NOMO-1 treated with dmso at 0.1 percent for 144 hours (cell line): ENCODE results near the gene PSMA6.
"Not testable (repeated sequence)": the region's sequence is repeated elsewhere in the genome, so short reads cannot be mapped to it uniquely, and the experiment has no call there.

Experiments
- DNase-seq: peaks from one replicate; lab custom pipeline; 2025; ENCODE audit not compliant: unreplicated experiment; lab: John Stamatoyannopoulos, UW

The PSMA6 gene

GRCh38 chr14:35342489-35343010 lies 50.4 kb downstream of the PSMA6 start:
- no peak for DNase-seq

DNA sequence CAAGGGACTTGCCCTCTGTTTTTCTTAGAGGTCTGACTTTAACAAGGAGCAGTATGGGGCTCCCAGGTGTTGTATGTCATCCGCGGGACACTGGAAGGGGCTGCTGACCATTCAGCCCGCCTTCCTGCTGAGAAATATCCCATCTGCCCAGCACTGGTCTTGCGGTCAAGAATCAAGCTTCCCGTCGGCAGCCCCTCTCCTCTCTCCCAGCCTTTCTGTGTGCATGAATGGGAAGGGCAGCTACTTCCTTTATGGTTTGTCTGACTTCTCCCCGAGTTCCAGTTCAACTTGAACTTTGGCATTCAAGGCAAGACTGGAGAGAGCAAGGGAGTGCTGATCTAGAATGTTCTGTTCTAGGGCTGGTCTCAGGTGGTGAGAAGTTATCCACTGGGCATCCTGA lies 51.5 kb downstream of the PSMA6 start:
- DNase-seq, result no peak

- DNase-seq, result no peak
Observed at GRCh38 chr14:35344107-35344807, 52.1 kb downstream of the PSMA6 start.

DNA sequence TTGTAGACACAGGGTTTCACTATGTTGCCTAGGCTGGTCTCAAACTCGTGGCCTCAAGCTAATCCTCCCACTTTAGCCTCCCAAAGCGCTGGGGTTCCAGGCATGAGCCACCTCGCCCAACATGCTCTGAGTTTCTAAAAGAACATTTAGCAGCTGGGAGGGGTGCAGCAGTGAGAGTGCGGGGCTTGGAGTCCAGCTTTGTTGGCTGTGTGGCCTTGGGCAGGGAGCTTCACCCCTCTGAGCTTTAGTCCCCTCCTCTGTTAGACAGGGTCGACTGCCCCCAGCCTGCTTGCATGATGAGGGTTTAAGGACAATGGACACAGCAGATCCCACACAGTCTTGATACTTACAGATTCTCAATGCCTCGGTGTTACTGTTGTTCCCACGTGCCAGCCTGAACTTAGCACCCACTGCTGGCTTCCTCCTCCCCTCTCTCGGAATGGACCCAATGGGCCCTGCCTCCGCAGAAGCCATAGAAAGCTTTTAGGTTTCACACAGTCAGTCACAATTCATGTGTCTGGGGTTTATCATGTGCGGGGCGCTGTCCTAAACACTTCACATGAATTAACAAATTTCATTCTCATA lies 54.6 kb downstream of the PSMA6 start:
- no peak for DNase-seq

DNA sequence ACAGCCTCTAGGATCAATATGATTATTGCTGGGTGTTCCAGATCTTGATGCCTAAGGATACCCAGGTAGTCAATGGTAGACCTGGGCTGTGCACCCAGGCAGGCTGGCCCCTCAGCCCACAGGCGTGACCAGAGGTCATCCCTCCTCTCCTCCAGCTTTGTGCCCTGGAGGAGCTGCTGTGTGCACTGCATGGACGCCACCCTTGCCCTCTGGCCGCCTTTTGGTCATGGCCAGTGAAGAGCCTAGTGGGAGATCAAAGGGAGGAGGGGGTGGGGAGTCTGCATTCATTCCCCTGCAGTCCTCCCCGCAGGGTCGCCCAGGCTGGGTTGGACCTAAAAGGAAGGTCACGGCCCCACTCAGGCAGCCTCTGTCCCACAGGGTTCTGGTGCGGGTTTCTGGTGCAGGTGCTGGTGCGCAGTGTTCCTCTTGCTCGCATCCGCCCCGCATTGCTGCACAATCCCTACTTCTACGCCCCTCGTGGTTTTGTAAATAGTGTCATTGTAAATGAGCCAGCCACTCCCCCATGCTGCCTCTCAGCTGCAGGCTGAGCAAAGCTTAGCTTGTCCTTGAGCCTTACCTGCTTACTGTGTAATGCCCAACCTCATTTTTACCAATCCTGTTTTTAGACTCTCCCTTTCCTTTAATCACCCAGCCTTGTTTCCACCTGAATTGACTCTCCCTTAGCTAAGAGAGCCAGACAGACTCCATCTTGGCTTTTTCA lies 55.3 kb downstream of the PSMA6 start:
- no peak for DNase-seq

DNA sequence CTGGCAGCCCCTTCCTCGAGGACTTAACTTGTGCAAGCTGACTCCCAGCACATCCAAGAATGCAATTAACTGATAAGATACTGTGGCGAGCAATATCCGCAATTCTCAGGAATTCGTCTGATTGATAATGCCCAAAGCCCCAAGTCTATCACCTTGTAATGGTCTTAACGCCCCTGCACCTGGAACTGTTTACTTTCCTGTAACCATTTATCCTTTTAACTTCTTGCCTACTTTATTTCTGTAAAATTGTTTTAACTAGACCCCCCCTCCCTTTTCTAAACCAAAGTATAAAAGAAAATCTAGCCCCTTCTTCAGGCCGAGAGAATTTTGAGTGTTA lies 55.8 kb downstream of the PSMA6 start:
- not testable (repeated sequence) for DNase-seq

DNA sequence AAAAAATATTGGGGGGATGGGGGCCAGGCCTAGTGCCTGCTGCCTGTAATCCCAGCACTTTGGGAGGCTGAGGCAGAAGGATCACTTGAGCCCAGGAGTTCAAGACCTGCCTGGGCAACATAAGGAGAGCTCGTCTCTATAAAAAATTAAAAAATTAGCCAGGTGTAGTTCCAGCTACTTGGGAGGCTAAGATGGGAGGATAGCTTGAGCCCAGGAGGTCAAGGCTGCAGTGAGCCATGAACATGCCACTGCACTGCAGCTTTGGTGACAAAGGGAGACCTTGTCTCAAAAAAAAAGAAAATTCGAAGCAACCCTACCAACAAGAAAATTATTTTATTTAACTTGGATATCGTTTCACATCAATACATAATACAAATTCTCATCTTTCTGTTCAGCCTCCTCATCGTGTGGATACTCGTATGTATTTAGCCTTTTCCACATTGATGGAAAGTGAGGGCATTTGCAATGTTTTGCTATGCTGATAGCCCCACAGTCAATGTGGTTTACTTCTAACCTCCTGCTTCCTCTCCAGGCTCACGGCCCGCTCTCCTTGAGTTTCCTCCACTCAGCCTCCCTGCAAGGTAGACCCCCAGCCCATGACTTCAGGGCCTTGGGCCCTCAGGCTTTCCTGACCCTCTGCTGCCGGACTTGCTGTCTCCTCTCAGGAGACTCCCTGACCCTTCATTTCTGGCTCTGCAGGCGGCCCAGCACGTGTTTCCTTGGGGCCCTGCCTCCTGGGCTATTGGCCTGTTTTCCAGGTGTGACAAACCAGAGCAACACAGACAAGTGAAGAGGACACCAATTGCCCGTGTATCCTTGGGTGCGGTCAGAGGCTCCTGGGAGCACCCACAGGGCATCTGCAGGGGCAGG lies 57.5 kb downstream of the PSMA6 start:
- DNase-seq, result no peak

GRCh38 chr14:35351497-35351896 lies 59.3 kb downstream of the PSMA6 start:
- no peak for DNase-seq

- DNase-seq, result no peak
Observed at GRCh38 chr14:35351897-35352273, 59.7 kb downstream of the PSMA6 start.

GRCh38 chr14:35352274-35353233 lies 60.4 kb downstream of the PSMA6 start:
- DNase-seq, result no peak

GRCh38 chr14:35353409-35354172 lies 61.4 kb downstream of the PSMA6 start:
- no peak for DNase-seq

DNA sequence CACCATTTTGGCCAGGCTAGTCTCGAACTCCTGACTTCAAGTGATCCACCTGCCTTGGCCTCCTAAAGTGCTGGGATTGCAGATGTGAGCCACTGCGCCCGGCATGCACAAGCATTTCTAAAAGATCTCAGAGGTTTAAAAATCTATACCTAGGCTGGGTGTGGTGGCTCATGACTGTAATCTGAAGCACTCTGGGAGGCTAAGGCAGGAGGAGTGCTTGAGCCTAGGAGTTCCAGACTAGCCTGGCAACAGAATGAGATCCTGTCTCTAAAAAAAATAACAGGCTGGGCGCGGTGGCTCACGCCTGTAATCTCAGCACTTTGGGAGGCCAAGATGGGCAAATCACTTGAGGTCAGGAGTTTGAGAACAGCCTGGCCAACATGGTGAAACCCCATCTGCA lies 63.1 kb downstream of the PSMA6 start:
- DNase-seq, result not testable (repeated sequence)

- DNase-seq, result no peak
Observed at GRCh38 chr14:35355981-35356841, 64.0 kb downstream of the PSMA6 start.

- DNase-seq, result not testable (repeated sequence)
Observed at GRCh38 chr14:35359655-35360054, 67.5 kb downstream of the PSMA6 start.

DNA sequence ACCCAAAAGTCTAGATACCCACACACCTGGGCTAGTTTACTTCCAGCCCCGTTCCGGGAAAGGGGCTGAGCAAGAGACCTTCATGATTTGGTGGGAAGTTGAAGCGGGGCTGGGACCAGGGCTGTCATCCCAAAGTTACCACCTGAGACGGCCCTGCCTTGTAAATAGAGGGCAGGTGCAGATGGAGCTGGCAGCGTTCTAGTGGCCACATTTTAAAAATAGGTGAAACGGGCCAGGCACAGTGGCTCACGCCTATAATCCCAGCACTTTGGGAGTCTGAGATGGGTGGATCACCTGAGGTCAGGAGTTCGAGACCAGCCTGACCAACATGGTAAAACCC lies 68.9 kb downstream of the PSMA6 start:
- no peak for DNase-seq

DNA sequence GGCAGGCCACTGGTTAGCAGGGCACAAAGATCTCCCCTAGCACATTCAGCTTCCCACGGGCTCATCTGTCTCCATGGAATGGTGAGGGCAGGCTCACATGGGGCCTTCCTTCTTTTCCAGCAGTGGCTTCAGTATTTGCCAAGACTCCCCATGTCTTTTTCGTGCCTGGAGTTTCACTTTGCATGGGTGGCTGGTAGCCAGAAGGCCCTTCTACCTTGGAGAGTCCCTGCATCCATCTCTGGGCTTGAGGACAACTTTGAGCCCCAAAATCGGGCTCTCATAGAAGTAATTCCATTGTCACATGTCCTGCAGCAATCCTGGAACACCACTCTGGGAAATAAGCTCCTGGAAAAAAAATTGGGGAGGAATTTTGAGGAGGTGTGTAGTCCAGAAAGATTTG lies 70.3 kb downstream of the PSMA6 start:
- no peak for DNase-seq

DNA sequence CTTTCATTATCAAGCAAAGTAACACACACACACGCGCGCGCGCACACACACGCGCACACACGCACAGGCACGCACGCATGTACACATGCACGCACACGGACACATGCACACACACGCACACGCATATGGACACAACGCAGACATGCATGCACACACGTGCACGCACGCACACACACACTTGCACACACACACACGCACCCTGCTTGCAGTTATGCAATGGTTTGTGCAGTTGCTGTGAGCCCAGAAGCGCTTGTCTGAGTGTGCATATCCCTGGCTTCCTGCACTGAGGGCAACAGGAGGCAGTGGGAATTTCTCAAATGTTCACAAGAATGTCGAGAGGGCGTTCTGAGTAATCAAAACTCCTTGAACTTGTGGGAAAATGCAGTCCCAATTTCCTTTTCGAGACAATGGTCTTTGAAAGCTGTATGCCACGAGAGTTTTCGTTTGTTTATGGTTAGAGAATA lies 70.8 kb downstream of the PSMA6 start:
- no peak for DNase-seq
